GM18526 (cell line): ENCODE data around the gene C4BPA.

ENCODE experiments used
- POLR2A ChIP-seq: IDR thresholded peaks from 3 replicates; pipeline ENCODE4 v1.6.1; 2011; ENCODE audit not compliant: insufficient read length; ENCODE audit errors: extremely low read depth

Gene C4BPA

GRCh38 chr1:207071426-207071825, 32.6 kb upstream of the C4BPA start:
- no peak for TF ChIP-seq POLR2A

GRCh38 chr1:207072233-207072632, 31.8 kb upstream of the C4BPA start:
- no peak for TF ChIP-seq POLR2A

- no peak for TF ChIP-seq POLR2A
These were observed 29.9 kb upstream of the C4BPA start for GRCh38 chr1:207073906-207074820.

- no peak for TF ChIP-seq POLR2A
These were observed 27.7 kb upstream of the C4BPA start for GRCh38 chr1:207076181-207076955.

- TF ChIP-seq POLR2A = no peak
These were observed 27.0 kb upstream of the C4BPA start for GRCh38 chr1:207077012-207077411.

GRCh38 chr1:207077470-207078377, 26.3 kb upstream of the C4BPA start:
- TF ChIP-seq POLR2A = no peak

GRCh38 chr1:207078578-207079132, 25.4 kb upstream of the C4BPA start:
- no peak for TF ChIP-seq POLR2A

- TF ChIP-seq POLR2A = no peak
These were observed 24.3 kb upstream of the C4BPA start for GRCh38 chr1:207079706-207080241.

GRCh38 chr1:207081088-207081487, 22.9 kb upstream of the C4BPA start:
- no peak for TF ChIP-seq POLR2A

GRCh38 chr1:207081806-207082205, 22.2 kb upstream of the C4BPA start:
- TF ChIP-seq POLR2A = no peak

GRCh38 chr1:207084232-207084631, 19.8 kb upstream of the C4BPA start:
- TF ChIP-seq POLR2A = no peak

- TF ChIP-seq POLR2A = no peak
These were observed 19.3 kb upstream of the C4BPA start for GRCh38 chr1:207084701-207085180.

- TF ChIP-seq POLR2A = no peak
These were observed 18.1 kb upstream of the C4BPA start for GRCh38 chr1:207085887-207086286.

GRCh38 chr1:207088161-207088560, 15.9 kb upstream of the C4BPA start:
- TF ChIP-seq POLR2A = no peak
